Naive thymus-derived CD8-positive, alpha-beta T cell (primary cell): ENCODE data around the gene DCLK2. TPM values are rescaled to one million over a fixed set of nuclear protein-coding genes. Genes with fewer than 3 reads are reported as not detected.

Experiments
- ATAC-seq, 2 donors: fragments of 150-1000 bp; cut with Tn5 transposase in 1 of 2; sonication (Bioruptor Pico), chemical (Tn5 transposase) in 1 of 2; 1 replicate in 1 of 2; 2 replicates in 1 of 2; pipeline ENCODE4 v1.10.0; 2021; ENCODE audit warnings: mild to moderate bottlenecking in 2 of 2, moderate library complexity in 2 of 2
- POLR2A ChIA-PET: fragments of 350-600 bp; sonication (Branson Sonifier 250); formaldehyde crosslinking; loops from one replicate; lab custom pipeline; 2021; ENCODE audit warnings: antibody characterized with exemption; lab: Charles Lee
- DNase-seq, 10 donors: peaks; one replicate each; pipeline versions ENCODE4 v3.0.0 to v3.0.0-alpha.2; 2020 to 2022
- H3K27ac Mint-ChIP-seq, 10 donors: one replicate each; pipeline ENCODE4 v1.8.0; 2020 to 2022; ENCODE audit warnings: mild to moderate bottlenecking in 10 of 10, mixed read lengths in 10 of 10, moderate library complexity in 4 of 10, inconsistent platforms in 1 of 10
- H3K27me3 Mint-ChIP-seq, 5 donors: one replicate each; pipeline ENCODE4 v1.8.0; 2021 to 2022; ENCODE audit warnings: mixed read lengths in 5 of 5
- H3K36me3 Mint-ChIP-seq, 3 donors: one replicate each; pipeline ENCODE4 v1.8.0; 2020 to 2022; ENCODE audit warnings: mixed read lengths in 3 of 3, mild to moderate bottlenecking in 2 of 3, inconsistent platforms in 1 of 3
- H3K4me1 Mint-ChIP-seq, 4 donors: one replicate each; pipeline ENCODE4 v1.8.0; 2021 to 2022; ENCODE audit warnings: mixed read lengths in 4 of 4
- H3K4me3 Mint-ChIP-seq, 10 donors: one replicate each; pipeline ENCODE4 v1.8.0; 2020 to 2022; ENCODE audit warnings: mild to moderate bottlenecking in 10 of 10, mixed read lengths in 10 of 10, moderate library complexity in 6 of 10, inconsistent platforms in 1 of 10
- H3K9me3 Mint-ChIP-seq, 9 donors: one replicate each; pipeline ENCODE4 v1.8.0; 2020 to 2022; ENCODE audit warnings: mixed read lengths in 9 of 9, mild to moderate bottlenecking in 3 of 9, inconsistent platforms in 1 of 9, moderate library complexity in 1 of 9
- polyA plus RNA-seq, 3 donors: library from polyadenylated mRNA; unstranded; fragments of 300-500 nt; fragmentation: Illumina TruSeq; gene quantifications; one replicate each; pipeline ENCODE4 v1.2.3, GENCODE V29; 2021
- total RNA-seq, 8 experiments: library from RNA in 2 of 8; stranded (reverse) in 2 of 8; gene quantifications; one replicate each; pipeline ENCODE4 v1.2.3 and lab custom pipeline; 2021 to 2026

Gene DCLK2
- total and polyA plus RNA-seq, 5 experiments from 2014 or later, result 0.20 TPM; not detected in 4

- Mint-ChIP-seq H3K27ac (peak overlapping the region in 1 of 10 donors; percentile 57), H3K36me3 (no peaks in the 10 kb centered on the region), H3K27me3 (peaks cover 0 to 10% (median 5%) of the 10 kb centered on the region in 5 donors), H3K4me1 (peaks cover 0 to 1% (median 0%) of the 10 kb centered on the region in 4 donors), H3K4me3 (peak overlapping the region in 1 of 10 donors; percentile 1), H3K9me3 (no peaks in the 10 kb centered on the region)
- ATAC-seq (no peak), DNase-seq (no peak)
- POLR2A ChIA-PET, result no interaction called here
Measured at GRCh38 chr4:150242820-150243458, 164.7 kb downstream of the DCLK2 start.

- POLR2A ChIA-PET, result no interaction called here
- Mint-ChIP-seq H3K4me1 (peaks cover 0 to 1% (median 0%) of the 10 kb centered on the region in 4 donors), H3K36me3 (no peaks in the 10 kb centered on the region)
Measured at GRCh38 chr4:150243932-150244331, 165.7 kb downstream of the DCLK2 start.

GRCh38 chr4:150244600-150244999 lies 166.4 kb downstream of the DCLK2 start:
- Mint-ChIP-seq H3K36me3 (no peaks in the 10 kb centered on the region), H3K4me3 (no peak overlapping the region), H3K27me3 (peaks cover 0 to 10% (median 0%) of the 10 kb centered on the region in 5 donors), H3K4me1 (peaks cover 0 to 1% (median 0%) of the 10 kb centered on the region in 4 donors), H3K27ac (no peak overlapping the region), H3K9me3 (no peaks in the 10 kb centered on the region)
- POLR2A ChIA-PET, result no interaction called here
- DNase-seq (no peak), ATAC-seq (no peak)

More at GRCh38 chr4:150243932-150244331, 165.7 kb downstream of the DCLK2 start:
- no peaks in the 10 kb centered on the region for H3K9me3 Mint-ChIP-seq
- peaks cover 0 to 10% (median 5%) of the 10 kb centered on the region in 5 donors for H3K27me3 Mint-ChIP-seq
- no peak overlapping the region for H3K4me3 Mint-ChIP-seq
- DNase-seq (no peak), ATAC-seq (no peak)
- H3K27ac Mint-ChIP-seq, result no peak overlapping the region

- no peak overlapping the region for H3K27ac Mint-ChIP-seq
Measured at GRCh38 chr4:150247184-150247583, 168.9 kb downstream of the DCLK2 start.

GRCh38 chr4:150248181-150248580 lies 169.9 kb downstream of the DCLK2 start:
- no peak overlapping the region for H3K4me3 Mint-ChIP-seq
- H3K9me3 Mint-ChIP-seq, result no peaks in the 10 kb centered on the region
- ATAC-seq, result no peak
- POLR2A ChIA-PET, result no interaction called here
- H3K27me3 Mint-ChIP-seq, result peaks cover 0 to 10% (median 0%) of the 10 kb centered on the region in 5 donors
- H3K36me3 Mint-ChIP-seq, result no peaks in the 10 kb centered on the region
- no peak overlapping the region for H3K27ac Mint-ChIP-seq
- no peak for DNase-seq
- peaks cover 0 to 1% (median 0%) of the 10 kb centered on the region in 4 donors for H3K4me1 Mint-ChIP-seq

More at GRCh38 chr4:150247184-150247583, 168.9 kb downstream of the DCLK2 start:
- Mint-ChIP-seq H3K4me1 (peaks cover 0 to 1% (median 0%) of the 10 kb centered on the region in 4 donors), H3K27me3 (peaks cover 0 to 10% (median 0%) of the 10 kb centered on the region in 5 donors), H3K36me3 (no peaks in the 10 kb centered on the region), H3K4me3 (no peak overlapping the region), H3K9me3 (no peaks in the 10 kb centered on the region)
- ATAC-seq (no peak), DNase-seq (no peak)
- POLR2A ChIA-PET, result no interaction called here

- POLR2A ChIA-PET, result no interaction called here
- DNase-seq, result no peak
Measured at GRCh38 chr4:150250293-150250997, 172.2 kb downstream of the DCLK2 start.

GRCh38 chr4:150250998-150251651 lies 172.9 kb downstream of the DCLK2 start:
- ATAC-seq, result no peak
- Mint-ChIP-seq H3K4me3 (no peak overlapping the region), H3K36me3 (no peaks in the 10 kb centered on the region), H3K9me3 (no peaks in the 10 kb centered on the region), H3K27ac (no peak overlapping the region), H3K4me1 (no peaks in the 10 kb centered on the region), H3K27me3 (peaks cover 0 to 9% (median 0%) of the 10 kb centered on the region in 5 donors)
- DNase-seq, result no peak
- POLR2A ChIA-PET, result no interaction called here

More at GRCh38 chr4:150250293-150250997, 172.2 kb downstream of the DCLK2 start:
- Mint-ChIP-seq H3K27ac (peak overlapping the region in 1 of 10 donors; percentile 26), H3K4me3 (no peak overlapping the region), H3K27me3 (peaks cover 0 to 10% (median 0%) of the 10 kb centered on the region in 5 donors), H3K36me3 (no peaks in the 10 kb centered on the region), H3K4me1 (peaks cover 0 to 1% (median 0%) of the 10 kb centered on the region in 4 donors), H3K9me3 (no peaks in the 10 kb centered on the region)
- ATAC-seq, result no peak

GRCh38 chr4:150251752-150252190 lies 173.5 kb downstream of the DCLK2 start:
- peaks cover 0 to 5% (median 0%) of the 10 kb centered on the region in 5 donors for H3K27me3 Mint-ChIP-seq
- H3K36me3 Mint-ChIP-seq, result peaks cover 0 to 2% (median 0%) of the 10 kb centered on the region in 3 donors
- no peaks in the 10 kb centered on the region for H3K4me1 Mint-ChIP-seq

GRCh38 chr4:150252306-150252705 lies 174.1 kb downstream of the DCLK2 start:
- H3K27ac Mint-ChIP-seq, result no peak overlapping the region
- peaks cover 0 to 3% (median 2%) of the 10 kb centered on the region in 3 donors for H3K36me3 Mint-ChIP-seq

More at GRCh38 chr4:150251752-150252190, 173.5 kb downstream of the DCLK2 start:
- POLR2A ChIA-PET, result no interaction called here
- no peaks in the 10 kb centered on the region for H3K9me3 Mint-ChIP-seq
- ATAC-seq (no peak), DNase-seq (no peak)
- peak overlapping the region in 1 of 10 donors; percentile 28 for H3K27ac Mint-ChIP-seq
- no peak overlapping the region for H3K4me3 Mint-ChIP-seq

GRCh38 chr4:150252741-150253140 lies 174.5 kb downstream of the DCLK2 start:
- Mint-ChIP-seq H3K27me3 (no peaks in the 10 kb centered on the region), H3K36me3 (peaks cover 0 to 4% (median 2%) of the 10 kb centered on the region in 3 donors), H3K4me3 (no peak overlapping the region), H3K4me1 (no peaks in the 10 kb centered on the region), H3K9me3 (no peaks in the 10 kb centered on the region), H3K27ac (no peak overlapping the region)
- POLR2A ChIA-PET, result no interaction called here
- ATAC-seq (no peak), DNase-seq (no peak)

More at GRCh38 chr4:150252306-150252705, 174.1 kb downstream of the DCLK2 start:
- Mint-ChIP-seq H3K27me3 (peaks cover 0 to 4% (median 0%) of the 10 kb centered on the region in 5 donors), H3K9me3 (no peaks in the 10 kb centered on the region), H3K4me1 (no peaks in the 10 kb centered on the region), H3K4me3 (no peak overlapping the region)
- POLR2A ChIA-PET, result no interaction called here
- ATAC-seq, result no peak
- DNase-seq, result no peak

- no peaks in the 10 kb centered on the region for H3K9me3 Mint-ChIP-seq
- no peak overlapping the region for H3K27ac Mint-ChIP-seq
- POLR2A ChIA-PET, result no interaction called here
- no peaks in the 10 kb centered on the region for H3K4me1 Mint-ChIP-seq
- H3K36me3 Mint-ChIP-seq, result peaks cover 0 to 4% (median 2%) of the 10 kb centered on the region in 3 donors
- DNase-seq (no peak), ATAC-seq (no peak)
- H3K4me3 Mint-ChIP-seq, result peak overlapping the region in 1 of 10 donors; percentile 30
- no peaks in the 10 kb centered on the region for H3K27me3 Mint-ChIP-seq
Measured at GRCh38 chr4:150253416-150253815, 175.2 kb downstream of the DCLK2 start.

- POLR2A ChIA-PET, result no interaction called here
- ATAC-seq (no peak), DNase-seq (no peak)
- H3K27ac Mint-ChIP-seq, result no peak overlapping the region
- H3K9me3 Mint-ChIP-seq, result no peaks in the 10 kb centered on the region
- no peaks in the 10 kb centered on the region for H3K4me1 Mint-ChIP-seq
- H3K27me3 Mint-ChIP-seq, result no peaks in the 10 kb centered on the region
- no peak overlapping the region for H3K4me3 Mint-ChIP-seq
- peaks cover 0 to 4% (median 2%) of the 10 kb centered on the region in 3 donors for H3K36me3 Mint-ChIP-seq
Measured at GRCh38 chr4:150253965-150254630, 175.9 kb downstream of the DCLK2 start.
